ENCODE data around the gene STK39. TPM values are rescaled to one million over a fixed set of nuclear protein-coding genes. Genes with fewer than 3 reads are reported as not detected.

The STK39 gene
- total and polyA plus RNA-seq, 2 experiments from 2014 or later, result 3.2 to 14.6 TPM

DNA sequence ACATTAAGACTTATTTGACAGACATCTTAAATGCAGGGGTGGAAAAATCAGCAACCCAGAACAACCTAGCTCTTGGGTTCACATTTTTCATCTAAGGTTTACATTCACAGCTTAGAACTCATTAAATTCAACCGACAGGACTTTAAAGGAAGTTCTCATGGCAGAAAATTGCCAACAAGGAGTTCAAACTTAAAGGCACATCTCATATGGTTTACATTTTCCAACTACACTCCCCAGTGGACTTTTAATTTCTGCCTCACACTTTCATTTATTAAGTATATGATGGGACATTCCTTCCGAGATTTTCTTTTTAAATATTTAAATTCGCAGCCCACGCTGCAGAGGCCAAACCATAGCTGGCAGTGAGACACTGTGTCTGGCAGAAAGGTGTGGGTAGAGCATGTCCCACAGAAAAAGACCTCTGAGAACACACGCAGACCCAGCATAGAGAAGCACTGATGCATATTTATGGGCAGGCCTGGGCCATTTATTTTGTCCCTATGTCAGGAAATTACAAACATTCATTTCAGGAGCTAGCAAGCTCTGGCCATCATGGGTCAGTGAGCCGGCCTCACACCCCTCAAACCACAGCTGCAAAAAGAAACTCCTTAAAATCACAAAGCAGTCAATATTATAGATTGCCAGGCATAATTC, 46.3 kb downstream of the STK39 start:
- Histone ChIP-seq H3K79me2 (ENCODE audit: insufficient read depth) (peaks cover 75% of the 10 kb centered on the region), H4K20me1 (ENCODE audit: insufficient read depth) (peaks cover 2% of the 10 kb centered on the region; the same call in 1 of the 2 replicates), H2AFZ (no peak overlapping the region), H3K36me3 (ENCODE audit: low read depth) (no peaks in the 10 kb centered on the region), H3K9ac (no peak overlapping the region), H3K9me3 (ENCODE audit: low read depth) (no peaks in the 10 kb centered on the region), H3K27ac (no peak overlapping the region), H3K4me3 (no peak overlapping the region), H3K27me3 (replicated peaks; ENCODE audit: insufficient read depth) (no peaks in the 10 kb centered on the region), H3K9me2 (ENCODE audit: insufficient read depth) (no peaks in the 10 kb centered on the region), H3K4me2 (ENCODE audit: unreplicated experiment) (no peak overlapping the region), H3F3A (ENCODE audit: insufficient read depth) (peaks cover 11% of the 10 kb centered on the region), H3K4me1 (ENCODE audit: insufficient read depth) (peaks cover 14% of the 10 kb centered on the region)
- in situ Hi-C loops (cut with MboI), result no loop called here
- WGBS, 2 experiments (ENCODE audit: low coverage in 1 of 2, low lambda C conversion rate in 2 of 2, missing lambda C conversion rate in 2 of 2), result 74 to 76% methylated on average over 6 of the region's 6 CpGs
- DNase-seq, result no peak
- TF ChIP-seq EZH2phosphoT487 (IDR thresholded peaks at IDR 0.05; ENCODE audit: insufficient read depth, low read depth), result no peak

DNA sequence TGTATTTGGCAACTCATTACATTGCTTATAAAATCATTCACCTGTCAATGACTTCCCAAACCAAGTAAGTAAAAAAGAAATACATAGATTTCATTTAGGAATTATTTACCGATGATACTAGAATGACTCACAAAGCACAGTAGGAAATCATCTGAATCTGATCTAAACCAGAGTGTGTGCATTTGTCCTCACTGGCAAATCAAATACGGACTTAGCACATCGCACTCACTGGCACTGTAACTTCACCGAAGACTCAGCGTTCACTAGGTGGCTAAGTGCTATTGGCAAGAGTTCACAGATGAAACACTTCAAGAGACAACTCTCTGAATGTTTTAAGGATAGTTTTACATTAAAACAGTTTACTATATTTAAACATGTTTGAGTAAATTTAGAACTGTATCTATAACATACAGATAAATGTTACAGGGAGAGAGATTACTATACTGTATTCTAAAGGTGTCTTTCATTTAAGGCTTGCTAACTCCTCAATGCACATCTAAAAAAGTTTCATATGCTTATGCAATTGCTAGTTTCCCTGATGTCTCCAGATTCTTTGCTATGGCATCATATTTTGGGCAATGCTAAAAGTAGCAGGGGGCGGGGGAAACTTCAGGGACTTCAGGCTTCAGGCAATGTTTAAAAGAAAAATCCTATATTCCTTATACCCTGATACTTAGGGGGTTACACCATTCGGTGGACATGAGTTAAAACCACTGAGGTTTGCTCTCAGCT, 48.8 kb downstream of the STK39 start:
- DNase-seq, result peak; percentile 78
- H3K9me3 ChIP-seq (ENCODE audit: low read depth), result no peaks in the 10 kb centered on the region
- H3K9me2 ChIP-seq (ENCODE audit: insufficient read depth), result no peaks in the 10 kb centered on the region
- peaks cover 11% of the 10 kb centered on the region for H3F3A ChIP-seq (ENCODE audit: insufficient read depth)
- peaks cover 75% of the 10 kb centered on the region for H3K79me2 ChIP-seq (ENCODE audit: insufficient read depth)
- peak overlapping the region; percentile 52 for H3K4me2 ChIP-seq (ENCODE audit: unreplicated experiment)
- peak overlapping the region; percentile 38 for H3K27ac ChIP-seq
- H3K9ac ChIP-seq, result peak overlapping the region; percentile 16; the same call in 1 of the 2 replicates
- TF ChIP-seq EZH2phosphoT487 (IDR thresholded peaks at IDR 0.05; ENCODE audit: insufficient read depth, low read depth), result no peak
- no peak for TF ChIP-seq EZH2 (IDR thresholded peaks at IDR 0.05; ENCODE audit: insufficient read depth, poor library complexity, severe bottlenecking)
- H3K36me3 ChIP-seq (ENCODE audit: low read depth), result no peaks in the 10 kb centered on the region
- peaks cover 23% of the 10 kb centered on the region for H3K4me1 ChIP-seq (ENCODE audit: insufficient read depth)
- H2AFZ ChIP-seq, result no peak overlapping the region
- in situ Hi-C loops (cut with MboI), result no loop called here
- H4K20me1 ChIP-seq (ENCODE audit: insufficient read depth), result peaks cover 2% of the 10 kb centered on the region; the same call in 1 of the 2 replicates
- no peaks in the 10 kb centered on the region for H3K27me3 ChIP-seq (replicated peaks; ENCODE audit: insufficient read depth)
- 16 to 20% methylated on average over 7 of the region's 7 CpGs for WGBS, 2 experiments (ENCODE audit: low coverage in 1 of 2, low lambda C conversion rate in 2 of 2, missing lambda C conversion rate in 2 of 2)
- peak overlapping the region; percentile 3; the same call in 1 of the 2 replicates for H3K4me3 ChIP-seq

- Histone ChIP-seq H3K36me3 (ENCODE audit: low read depth) (no peaks in the 10 kb centered on the region), H3F3A (ENCODE audit: insufficient read depth) (peaks cover 11% of the 10 kb centered on the region), H3K27ac (no peak overlapping the region), H4K20me1 (ENCODE audit: insufficient read depth) (peaks cover 2% of the 10 kb centered on the region; the same call in 1 of the 2 replicates), H3K4me3 (no peak overlapping the region), H3K79me2 (ENCODE audit: insufficient read depth) (peaks cover 70% of the 10 kb centered on the region), H3K9me3 (ENCODE audit: low read depth) (no peaks in the 10 kb centered on the region), H3K4me1 (ENCODE audit: insufficient read depth) (peaks cover 26% of the 10 kb centered on the region), H3K9ac (no peak overlapping the region), H3K9me2 (ENCODE audit: insufficient read depth) (no peaks in the 10 kb centered on the region), H3K27me3 (replicated peaks; ENCODE audit: insufficient read depth) (no peaks in the 10 kb centered on the region), H2AFZ (no peak overlapping the region), H3K4me2 (ENCODE audit: unreplicated experiment) (no peak overlapping the region)
- WGBS, 2 experiments (ENCODE audit: low coverage in 1 of 2, low lambda C conversion rate in 2 of 2, missing lambda C conversion rate in 2 of 2), result 97 to 100% methylated on average over 4 of the region's 4 CpGs
- TF ChIP-seq EZH2 (IDR thresholded peaks at IDR 0.05; ENCODE audit: insufficient read depth, poor library complexity, severe bottlenecking) (no peak), EZH2phosphoT487 (IDR thresholded peaks at IDR 0.05; ENCODE audit: insufficient read depth, low read depth) (no peak)
- in situ Hi-C loops (cut with MboI), result no loop called here
- no peak for DNase-seq
These were observed 50.6 kb downstream of the STK39 start for GRCh38 chr2:168196764-168197180.

- 58 to 65% methylated on average over 7 of the region's 7 CpGs for WGBS, 2 experiments (ENCODE audit: low coverage in 1 of 2, low lambda C conversion rate in 2 of 2, missing lambda C conversion rate in 2 of 2)
These were observed 52.4 kb downstream of the STK39 start for GRCh38 chr2:168194784-168195522.

More at GRCh38 chr2:168194784-168195522, 52.4 kb downstream of the STK39 start:
- peaks cover 11% of the 10 kb centered on the region for H3F3A ChIP-seq (ENCODE audit: insufficient read depth)
- peak; percentile 82 for DNase-seq
- H3K9ac ChIP-seq, result no peak overlapping the region
- peaks cover 56% of the 10 kb centered on the region for H3K79me2 ChIP-seq (ENCODE audit: insufficient read depth)
- no peaks in the 10 kb centered on the region for H3K9me2 ChIP-seq (ENCODE audit: insufficient read depth)
- H3K4me1 ChIP-seq (ENCODE audit: insufficient read depth), result peaks cover 36% of the 10 kb centered on the region
- no peak overlapping the region for H3K4me3 ChIP-seq
- H3K27me3 ChIP-seq (replicated peaks; ENCODE audit: insufficient read depth), result no peaks in the 10 kb centered on the region
- in situ Hi-C loops (cut with MboI), result no loop called here
- H3K9me3 ChIP-seq (ENCODE audit: low read depth), result no peaks in the 10 kb centered on the region
- TF ChIP-seq EZH2 (IDR thresholded peaks at IDR 0.05; ENCODE audit: insufficient read depth, poor library complexity, severe bottlenecking) (no peak), EZH2phosphoT487 (IDR thresholded peaks at IDR 0.05; ENCODE audit: insufficient read depth, low read depth) (no peak)
- H3K4me2 ChIP-seq (ENCODE audit: unreplicated experiment), result peak overlapping the region; percentile 46
- H3K27ac ChIP-seq, result no peak overlapping the region
- no peaks in the 10 kb centered on the region for H4K20me1 ChIP-seq (ENCODE audit: insufficient read depth)
- no peaks in the 10 kb centered on the region for H3K36me3 ChIP-seq (ENCODE audit: low read depth)
- H2AFZ ChIP-seq, result no peak overlapping the region

Measured in GM23248 (cell line).